Activated T-helper 1 cell treated with anti-CD3 and anti-CD28 coated beads, Interleukin-12 subunit alpha, Interleukin-12 subunit beta, Interleukin-2, Interleukin-4 antibody, amounts not matched to agents 30 ng/mL and 10 ng/mL and 1 ng/mL, durations not matched to agents 14 hours and 24 hours and 36 hours (primary cell): ENCODE data around the gene PKLR. TPM values are rescaled to one million over a fixed set of nuclear protein-coding genes. Genes with fewer than 3 reads are reported as not detected.
"Not testable (repeated sequence)": the region's sequence is repeated elsewhere in the genome, so short reads cannot be mapped to it uniquely, and the experiment has no call there.

Source experiments
- DNase-seq: peaks from one replicate; pipeline ENCODE4 v3.0.0; 2021; ENCODE audit warnings: low spot score
- H3K27ac Mint-ChIP-seq: one replicate; pipeline ENCODE4 v1.8.0; 2021; ENCODE audit warnings: mild to moderate bottlenecking, mixed read lengths
- H3K27me3 Mint-ChIP-seq: one replicate; pipeline ENCODE4 v1.8.0; 2022; ENCODE audit warnings: mild to moderate bottlenecking, moderate library complexity, mixed read lengths; ENCODE audit not compliant: insufficient read depth
- H3K36me3 Mint-ChIP-seq: one replicate; pipeline ENCODE4 v1.8.0; 2021; ENCODE audit warnings: low read depth, mixed read lengths
- H3K4me1 Mint-ChIP-seq: one replicate; pipeline ENCODE4 v1.8.0; 2021; ENCODE audit warnings: low read depth, mixed read lengths
- H3K4me3 Mint-ChIP-seq: one replicate; pipeline ENCODE4 v1.8.0; 2021; ENCODE audit warnings: mild to moderate bottlenecking, moderate library complexity, mixed read lengths
- H3K9me3 Mint-ChIP-seq: one replicate; pipeline ENCODE4 v1.8.0; 2021; ENCODE audit warnings: mixed read lengths
- intact Hi-C: fragments of 100-400 bp; cut with micrococcal nuclease; formaldehyde crosslinking; loops from one replicate; pipeline ENCODE4 v1.15.1; 2024
- total RNA-seq: library from RNA; stranded (reverse); gene quantifications from 2 replicates; pipeline ENCODE4 v1.2.3, GENCODE V29; 2022

PKLR gene
- total RNA-seq: 0.05 and 0.15 TPM in 2 replicates

DNA sequence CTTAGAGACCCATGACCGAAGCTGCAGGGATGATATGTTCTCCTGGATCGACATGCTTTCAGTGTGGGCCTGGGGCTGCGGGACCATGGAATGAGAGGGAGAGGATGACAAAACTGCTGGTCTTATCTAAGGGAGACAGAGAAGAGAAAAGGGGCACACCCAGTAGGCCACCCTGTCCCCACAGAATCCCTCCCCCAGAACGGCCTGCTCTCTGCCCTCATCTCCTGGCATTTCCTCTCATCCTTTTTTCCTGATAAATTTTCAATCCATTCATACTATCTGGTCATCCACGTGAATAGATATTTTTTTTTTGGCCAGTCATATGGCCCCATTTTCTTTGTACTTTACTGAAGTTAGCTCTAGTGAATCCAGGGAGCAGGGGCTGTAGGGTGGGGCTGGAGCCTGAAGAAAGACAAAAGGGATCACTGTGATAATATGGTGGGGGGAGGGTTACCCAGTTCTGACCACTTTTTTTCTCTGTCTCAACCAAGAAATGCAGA lies at the start of gene PKLR:
TSS of gene PKLR (minus strand) at position 97 of the 500 bp plus-strand sequence. CDS start at position 54, 43 bp downstream.
- Mint-ChIP-seq H3K36me3 (no peaks in the 10 kb centered on the region), H3K9me3 (no peaks in the 10 kb centered on the region)
- intact Hi-C loops: no loop called here

DNA sequence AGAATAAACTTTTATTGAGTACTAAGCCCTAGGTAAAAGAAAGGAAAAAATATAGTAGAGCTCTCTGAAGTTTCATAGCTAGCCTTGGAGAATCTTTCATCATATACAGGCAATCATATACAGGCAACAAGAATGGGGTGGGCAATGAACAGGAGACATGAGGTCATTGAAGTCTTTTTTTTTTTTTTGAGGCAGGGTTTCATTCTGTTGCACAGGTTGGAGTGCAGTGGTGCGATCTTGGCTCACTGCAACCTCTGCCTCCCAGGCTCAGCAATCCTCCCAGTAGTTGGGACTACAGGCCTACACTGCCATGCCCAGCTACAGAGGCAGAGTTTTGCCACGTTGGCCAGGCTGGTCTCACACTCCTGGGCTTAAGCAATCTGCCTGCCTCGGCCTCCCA lies 41.6 kb upstream of the PKLR start:
- DNase-seq: no peak
- Mint-ChIP-seq H3K27me3 (no peaks in the 10 kb centered on the region), H3K36me3 (peaks cover 59% of the 10 kb centered on the region), H3K27ac (no peak overlapping the region), H3K4me1 (no peaks in the 10 kb centered on the region), H3K4me3 (no peak overlapping the region), H3K9me3 (no peaks in the 10 kb centered on the region)
- intact Hi-C loops: no loop called here

More for the DNA sequence above, at the start of gene PKLR:
- H3K4me3 Mint-ChIP-seq: no peak within 1 kb of the TSS
- no peak within 1 kb of the TSS for H3K27ac Mint-ChIP-seq
- peaks cover 2% of the 10 kb centered on the region for H3K27me3 Mint-ChIP-seq
- no peak for DNase-seq
- no peaks in the 10 kb centered on the region for H3K4me1 Mint-ChIP-seq

DNA sequence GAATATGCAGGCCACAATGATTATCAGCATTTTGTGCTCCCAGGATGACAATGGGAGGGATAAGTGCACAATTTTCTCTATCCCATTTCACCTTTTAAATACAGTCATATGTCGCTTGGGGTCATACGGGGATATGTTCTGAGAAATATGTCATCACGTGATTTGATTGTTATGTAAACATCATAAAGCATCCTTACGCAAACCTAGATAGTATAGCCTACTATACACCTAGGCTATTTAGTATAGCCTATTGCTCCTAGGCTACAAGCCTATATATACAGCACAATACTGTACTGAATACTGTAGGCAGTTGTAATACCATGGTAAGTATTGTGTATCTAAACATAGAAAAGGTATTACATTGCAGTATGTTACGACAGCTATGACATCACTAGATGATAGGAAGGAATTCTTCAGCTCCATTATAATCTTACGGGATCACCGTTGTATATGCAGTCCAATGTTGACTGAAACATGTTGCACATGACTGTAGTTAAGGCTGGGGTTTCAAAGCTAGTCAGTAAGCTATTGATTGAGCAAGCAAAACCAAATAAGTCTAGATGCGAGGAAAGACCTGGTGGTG lies 38.4 kb upstream of the PKLR start:
- Mint-ChIP-seq H3K27ac (peak overlapping the region; percentile 45), H3K36me3 (peaks cover 54% of the 10 kb centered on the region), H3K4me3 (no peak overlapping the region), H3K9me3 (no peaks in the 10 kb centered on the region), H3K4me1 (no peaks in the 10 kb centered on the region), H3K27me3 (no peaks in the 10 kb centered on the region)
- no peak for DNase-seq
- intact Hi-C loops: no loop called here

DNA sequence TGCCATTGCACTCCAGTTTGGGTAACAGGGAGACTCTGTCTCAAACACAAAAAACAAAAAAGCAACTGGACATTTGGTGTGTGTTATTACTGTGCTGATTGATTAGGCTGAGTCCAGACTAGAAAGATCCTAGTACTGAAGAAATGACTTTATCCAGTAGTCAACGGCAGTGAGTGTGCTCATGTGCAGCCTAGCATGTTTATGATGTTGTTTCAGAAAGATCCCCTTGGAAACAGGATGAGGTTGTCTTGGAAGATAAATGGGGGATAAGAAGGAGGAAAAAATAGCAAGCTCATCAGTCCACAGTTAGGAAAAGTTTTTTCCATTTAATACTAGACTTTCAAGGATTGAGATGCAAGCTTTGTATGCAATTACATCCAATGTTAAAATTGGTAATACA lies 33.7 kb upstream of the PKLR start:
- H3K4me3 Mint-ChIP-seq: no peak overlapping the region
- H3K36me3 Mint-ChIP-seq: peaks cover 46% of the 10 kb centered on the region
- H3K27ac Mint-ChIP-seq: no peak overlapping the region
- no peaks in the 10 kb centered on the region for H3K4me1 Mint-ChIP-seq
- no peaks in the 10 kb centered on the region for H3K27me3 Mint-ChIP-seq
- intact Hi-C loops: no loop called here
- no peaks in the 10 kb centered on the region for H3K9me3 Mint-ChIP-seq
- DNase-seq: no peak

DNA sequence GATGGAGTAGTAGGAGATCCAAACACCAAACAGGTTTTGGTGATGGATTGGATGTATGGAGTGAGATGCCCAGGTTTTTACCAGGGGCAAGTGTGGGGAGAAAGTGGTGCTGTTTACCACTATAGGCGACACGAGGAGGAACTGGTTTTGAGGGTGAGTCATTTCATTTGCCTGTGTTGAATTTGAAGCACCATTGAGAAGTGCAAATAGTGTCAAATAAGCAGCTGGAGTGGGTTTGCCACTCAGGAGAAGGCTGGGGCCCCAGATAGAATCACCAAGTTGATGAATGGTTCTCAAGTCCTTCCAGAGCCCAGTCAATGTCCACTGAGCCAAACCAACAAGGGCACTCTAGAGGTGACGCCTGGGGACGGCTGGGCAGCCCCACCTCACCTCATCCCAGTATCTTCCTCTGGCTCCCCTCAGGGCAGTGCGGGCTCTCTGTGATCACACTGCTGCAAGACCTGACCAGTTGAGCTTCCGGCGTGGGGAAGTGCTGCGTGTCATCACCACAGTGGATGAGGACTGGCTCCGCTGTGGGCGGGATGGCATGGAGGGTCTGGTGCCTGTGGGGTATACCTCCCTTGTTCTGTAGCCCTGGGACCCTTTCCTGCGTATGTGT lies 28.9 kb upstream of the PKLR start:
- intact Hi-C loops: loop anchor here (10.0 kb wide), 2 partner anchors 885 to 1655 kb away; partner anchors contain the start of genes ILF2, NPR1 and PMF1

DNA sequence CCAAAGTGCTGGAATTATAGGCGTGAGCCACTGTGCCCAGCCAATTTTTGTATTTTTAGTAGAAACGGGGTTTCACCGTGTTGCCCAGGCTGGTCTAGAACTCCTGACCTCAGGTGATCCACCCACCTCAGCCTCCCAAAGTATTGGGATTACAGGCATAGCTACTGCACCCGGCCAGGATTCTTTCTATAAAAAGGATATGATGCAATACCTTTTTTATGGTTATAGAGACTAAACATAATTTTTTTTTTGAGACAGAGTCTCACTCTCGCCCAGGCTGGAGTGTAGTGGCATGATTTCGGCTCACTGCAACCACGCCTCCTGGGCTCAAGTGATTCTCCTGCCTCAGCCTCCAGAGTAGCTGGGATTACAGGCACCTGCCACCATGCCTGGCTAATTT lies 27.6 kb upstream of the PKLR start:
- H3K4me3 Mint-ChIP-seq, H3K27me3 Mint-ChIP-seq, H3K27ac Mint-ChIP-seq, H3K4me1 Mint-ChIP-seq, DNase-seq, H3K9me3 Mint-ChIP-seq: not testable (repeated sequence)
- peaks cover 18% of the 10 kb centered on the region for H3K36me3 Mint-ChIP-seq
- intact Hi-C loops: loop anchor here (10.0 kb wide), 2 partner anchors 886 to 1654 kb away; partner anchors contain the start of genes ILF2, NPR1 and PMF1

More for the DNA sequence above, 28.9 kb upstream of the PKLR start:
- no peak for DNase-seq
- Mint-ChIP-seq H3K9me3 (no peaks in the 10 kb centered on the region), H3K4me1 (peaks cover 9% of the 10 kb centered on the region), H3K27me3 (no peaks in the 10 kb centered on the region), H3K36me3 (peaks cover 18% of the 10 kb centered on the region), H3K27ac (no peak overlapping the region), H3K4me3 (no peak overlapping the region)

DNA sequence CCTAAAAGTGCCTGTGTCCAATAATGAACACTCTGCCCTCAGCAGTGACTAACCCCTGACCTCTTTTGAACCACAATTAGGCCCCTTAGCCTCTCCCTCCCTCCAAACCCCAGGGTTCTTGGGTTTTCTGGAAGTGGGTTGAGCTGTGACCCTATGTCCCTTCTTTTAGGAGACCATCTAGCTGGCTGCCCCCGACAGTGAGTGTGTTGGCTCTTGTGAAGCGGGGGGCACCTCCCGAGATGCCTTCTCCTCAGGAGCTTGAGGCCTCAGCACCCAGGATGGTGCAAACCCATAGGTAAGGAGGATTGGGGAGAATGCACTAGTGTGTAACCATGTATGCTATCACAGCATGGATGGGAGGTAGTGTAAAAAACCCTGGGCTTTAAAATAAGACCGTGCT lies 26.7 kb upstream of the PKLR start:
- Mint-ChIP-seq H3K27ac (peak overlapping the region; percentile 66), H3K27me3 (no peaks in the 10 kb centered on the region)
- intact Hi-C loops: loop anchor here (10.0 kb wide), 2 partner anchors 887 to 1653 kb away; partner anchors contain the start of genes ILF2, NPR1 and PMF1

DNA sequence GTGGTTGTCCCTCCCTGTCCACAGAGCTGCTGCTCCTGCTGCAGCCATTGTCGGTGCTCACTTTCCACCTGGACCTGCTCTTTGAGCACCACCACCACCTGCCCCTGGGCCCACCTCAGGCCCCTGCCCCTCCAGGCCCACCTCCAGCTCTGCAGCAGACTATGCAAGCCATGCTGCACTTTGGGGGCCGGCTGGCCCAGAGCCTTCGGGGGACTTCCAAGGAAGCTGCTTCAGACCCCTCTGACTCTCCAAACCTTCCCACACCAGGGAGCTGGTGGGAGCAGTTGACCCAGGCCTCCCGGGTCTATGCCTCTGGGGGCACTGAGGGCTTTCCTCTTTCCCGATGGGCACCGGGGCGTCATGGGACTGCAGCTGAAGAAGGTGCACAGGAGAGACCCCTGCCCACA lies 25.4 kb upstream of the PKLR start:
- Mint-ChIP-seq H3K4me1 (peaks cover 19% of the 10 kb centered on the region), H3K9me3 (no peaks in the 10 kb centered on the region), H3K36me3 (peaks cover 14% of the 10 kb centered on the region), H3K4me3 (no peak overlapping the region), H3K27ac (no peak overlapping the region), H3K27me3 (no peaks in the 10 kb centered on the region)
- intact Hi-C loops: loop anchor here (10.0 kb wide), 2 partner anchors 888 to 1652 kb away; partner anchors contain the start of genes ILF2, NPR1 and PMF1
- DNase-seq: no peak

More for the DNA sequence above, 26.7 kb upstream of the PKLR start:
- H3K4me3 Mint-ChIP-seq: no peak overlapping the region
- no peaks in the 10 kb centered on the region for H3K9me3 Mint-ChIP-seq
- no peak for DNase-seq
- H3K4me1 Mint-ChIP-seq: peaks cover 9% of the 10 kb centered on the region
- peaks cover 14% of the 10 kb centered on the region for H3K36me3 Mint-ChIP-seq

DNA sequence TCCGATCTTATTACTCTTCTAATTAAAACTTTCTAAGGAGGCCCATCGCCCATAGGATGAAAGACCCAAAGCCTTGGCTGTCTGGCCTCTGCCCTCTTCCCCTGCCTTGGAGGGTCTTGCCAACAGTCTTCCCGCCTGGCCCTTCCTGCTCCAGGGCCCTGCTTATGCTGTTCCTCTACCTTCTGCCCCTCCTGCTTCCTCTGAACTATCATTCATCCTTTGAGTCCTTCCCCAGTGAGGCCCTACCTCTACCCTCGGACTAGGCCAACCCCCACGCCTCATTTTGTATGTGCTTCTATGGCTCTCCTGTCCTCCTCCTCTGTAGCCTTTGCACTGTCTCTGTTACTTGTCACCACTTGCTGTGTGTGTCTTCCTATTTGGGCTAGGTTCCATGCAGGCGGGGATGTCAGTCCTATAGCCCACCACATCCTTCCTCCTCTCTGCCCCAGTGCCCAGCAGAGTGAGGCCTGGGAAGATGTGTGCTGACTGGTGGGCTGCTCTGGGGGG lies 24.8 kb upstream of the PKLR start:
- Mint-ChIP-seq H3K9me3 (no peaks in the 10 kb centered on the region), H3K4me3 (peak overlapping the region; percentile 86), H3K27ac (peak overlapping the region; percentile 65), H3K4me1 (peaks cover 23% of the 10 kb centered on the region), H3K27me3 (no peaks in the 10 kb centered on the region), H3K36me3 (peaks cover 9% of the 10 kb centered on the region)
- no peak for DNase-seq
- intact Hi-C loops: loop anchor here (10.0 kb wide), 2 partner anchors 889 to 1651 kb away; partner anchors contain the start of genes ILF2, NPR1 and PMF1

DNA sequence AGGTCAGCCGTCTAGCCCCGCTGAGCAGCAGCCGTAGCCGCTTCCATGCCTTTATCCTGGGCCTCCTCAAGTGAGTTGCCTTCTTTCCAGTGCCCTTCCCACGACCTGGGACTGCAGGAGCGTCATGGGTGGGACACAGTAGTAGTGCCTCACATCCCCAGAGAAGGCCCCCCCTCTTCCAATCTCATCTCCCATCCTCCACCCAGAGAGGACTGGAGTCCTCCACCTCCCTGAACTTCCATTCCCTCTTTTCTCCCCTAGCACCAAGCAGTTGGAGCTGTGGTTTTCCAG lies 24.3 kb upstream of the PKLR start:
- intact Hi-C loops: loop anchor here (10.0 kb wide), 2 partner anchors 889 to 1651 kb away; partner anchors contain the start of genes ILF2, NPR1 and PMF1
- Mint-ChIP-seq H3K4me3 (peak overlapping the region; percentile 86), H3K27ac (no peak overlapping the region), H3K4me1 (peaks cover 28% of the 10 kb centered on the region), H3K9me3 (no peaks in the 10 kb centered on the region), H3K36me3 (peaks cover 4% of the 10 kb centered on the region), H3K27me3 (no peaks in the 10 kb centered on the region)
- DNase-seq: no peak

DNA sequence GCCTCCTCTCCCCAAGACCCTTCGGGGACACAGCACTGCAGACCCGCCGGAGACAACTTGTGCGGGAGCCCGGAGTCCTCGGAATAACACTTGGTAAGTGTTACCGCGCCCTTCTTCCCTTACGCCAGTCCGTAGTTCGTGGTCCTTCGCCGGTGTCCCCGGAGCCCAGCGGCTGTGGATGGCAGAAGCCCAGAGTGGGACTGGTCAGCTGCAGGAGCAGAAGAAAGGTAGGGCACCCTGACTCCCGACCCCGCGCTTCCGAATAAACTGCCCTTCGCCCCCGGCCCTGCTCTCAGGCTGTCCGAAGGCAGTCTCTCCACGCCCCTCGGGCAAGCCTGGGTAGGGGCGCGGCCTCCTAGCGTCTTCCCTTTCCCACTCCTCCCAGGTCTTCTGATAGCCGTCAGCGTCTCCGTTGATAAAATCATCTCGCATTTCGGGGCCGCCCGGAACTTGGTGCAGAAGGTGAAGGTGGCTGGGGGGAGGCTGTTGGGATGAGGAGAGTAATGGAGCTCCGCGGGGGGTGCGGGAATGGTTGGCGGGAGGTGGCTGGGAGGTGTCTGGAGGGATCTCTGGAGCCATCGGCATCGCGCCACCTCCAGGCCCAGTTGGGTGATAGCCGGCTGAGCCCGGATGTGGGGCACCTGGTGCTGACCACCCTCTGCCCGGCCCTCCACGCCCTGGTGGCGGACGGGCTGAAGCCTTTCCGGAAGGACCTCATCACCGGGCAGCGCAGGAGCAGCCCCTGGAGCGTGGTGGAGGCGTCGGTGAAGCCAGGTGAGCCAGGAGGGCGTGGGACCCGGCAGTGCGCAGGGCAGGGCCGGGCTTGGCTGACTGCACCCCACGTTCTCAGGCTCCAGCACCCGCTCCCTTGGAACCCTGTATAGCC lies 23.7 kb upstream of the PKLR start:
- Mint-ChIP-seq H3K4me1 (peaks cover 34% of the 10 kb centered on the region), H3K27me3 (no peaks in the 10 kb centered on the region)
- DNase-seq: no peak

DNA sequence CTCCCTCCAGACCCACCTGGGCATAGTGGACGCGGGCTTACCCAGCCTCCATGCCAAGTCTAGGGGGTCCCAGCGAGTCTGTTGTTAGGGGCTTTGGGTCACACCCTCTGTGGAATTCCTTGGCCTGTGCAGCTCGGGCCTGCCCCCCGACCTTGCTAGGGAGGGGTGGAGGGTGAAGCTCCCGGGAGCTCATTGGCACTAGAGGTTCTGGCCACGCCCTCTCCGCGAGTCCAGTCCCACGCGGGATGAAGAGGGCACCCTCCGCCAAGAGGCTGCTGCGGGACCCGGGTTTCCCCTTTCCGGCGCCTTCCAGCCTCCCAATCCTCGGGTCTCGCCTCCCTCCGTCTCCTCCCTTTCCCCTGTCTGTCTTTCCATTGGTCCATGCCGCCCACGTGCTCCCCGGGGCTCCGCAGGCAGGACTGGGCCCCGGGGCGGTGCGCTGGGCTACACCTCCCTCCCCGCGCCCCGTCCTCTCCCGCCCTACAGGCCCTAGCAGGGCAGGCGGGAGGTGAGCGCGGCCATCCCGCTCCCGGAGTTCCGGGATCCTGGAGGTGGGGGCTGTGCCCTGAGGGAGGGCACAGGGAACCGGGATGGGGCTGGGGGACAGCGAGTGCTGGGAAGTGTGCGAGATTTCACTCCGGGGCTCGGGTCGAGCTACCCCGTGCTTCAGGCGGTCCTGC lies 22.9 kb upstream of the PKLR start:
- DNase-seq: peak; percentile 90
- Mint-ChIP-seq H3K9me3 (no peaks in the 10 kb centered on the region), H3K27ac (peak overlapping the region; percentile 75), H3K4me3 (peak overlapping the region; percentile 86), H3K36me3 (peaks cover 3% of the 10 kb centered on the region), H3K4me1 (peaks cover 38% of the 10 kb centered on the region), H3K27me3 (no peaks in the 10 kb centered on the region)
- intact Hi-C loops: loop anchor here (1.0 to 10.0 kb wide), 8 partner anchors 51 to 1649 kb away; partner anchors contain the start of genes ARHGEF2, CLK2, DPM3 and ILF2

More for the DNA sequence above, 23.7 kb upstream of the PKLR start:
- Mint-ChIP-seq H3K4me3 (peak overlapping the region; percentile 86), H3K36me3 (peaks cover 2% of the 10 kb centered on the region), H3K27ac (no peak overlapping the region), H3K9me3 (no peaks in the 10 kb centered on the region)
- intact Hi-C loops: loop anchor here (1.0 to 10.0 kb wide), 8 partner anchors 52 to 1650 kb away; partner anchors contain the start of genes ARHGEF2, CLK2, DPM3 and ILF2
